Esophagus squamous epithelium (tissue), 5 donors: Measurements from ENCODE around the gene GAB4. TPM values are rescaled to one million over a fixed set of nuclear protein-coding genes. Genes with fewer than 3 reads are reported as not detected.
"Not testable (repeated sequence)": the region's sequence is repeated elsewhere in the genome, so short reads cannot be mapped to it uniquely, and the experiment has no call there.

Experiments used
- DNase-seq: peaks from one replicate; lab custom pipeline; 2025; lab: John Stamatoyannopoulos, UW
- H3K27ac ChIP-seq, 4 donors: fragments of 200-600 bp; sonication (generic); one replicate each; pipeline ENCODE4 v1.5.1; 2016 to 2019; ENCODE audit warnings: mild to moderate bottlenecking in 1 of 4
- H3K27me3 ChIP-seq, 4 donors: fragments of 200-600 bp; sonication (generic); 1 replicate in 3 of 4; 2 replicates in 1 of 4; pipeline versions ENCODE4 v1.5.1 to v1.6.0; 2017 to 2021; ENCODE audit warnings: antibody characterized with exemption in 1 of 4
- H3K36me3 ChIP-seq, 3 donors: fragments of 200-600 bp; sonication (generic); one replicate each; pipeline ENCODE4 v1.5.1; 2016 to 2019
- H3K4me1 ChIP-seq, 3 donors: fragments of 200-600 bp; sonication (generic); one replicate each; pipeline ENCODE4 v1.5.1; 2017 to 2019
- H3K4me3 ChIP-seq, 4 donors: fragments of 200-600 bp; sonication (generic); 1 replicate in 3 of 4; 2 replicates in 1 of 4; pipeline ENCODE4 v1.5.1; 2016 to 2019; ENCODE audit warnings: mild to moderate bottlenecking in 2 of 4, moderate library complexity in 1 of 4
- H3K9me3 ChIP-seq, 3 donors: fragments of 200-600 bp; sonication (generic); one replicate each; pipeline ENCODE4 v1.5.1; 2016 to 2019
- POLR2A ChIP-seq, 4 donors: fragments of 450-650 bp; IDR thresholded peaks; one replicate each; pipeline ENCODE4 v1.6.1; 2017; ENCODE audit warnings: antibody characterized with exemption in 4 of 4, mild to moderate bottlenecking in 4 of 4, moderate library complexity in 3 of 4
- WGBS, 2 donors: methylation state at CpG; one replicate each; pipeline ENCODE4 v1.1.5; 2018; 5-methylcytosine and 5-hydroxymethylcytosine counted together
- intact Hi-C: fragments of 100-400 bp; cut with DNase I; formaldehyde crosslinking; loops from one replicate; pipeline ENCODE4 v1.15.0; 2022
- total RNA-seq, 4 donors: library from RNA; depleted of rRNA; stranded (reverse); fragments of >200 nt; gene quantifications; one replicate each; pipeline ENCODE4 v1.1.0, GENCODE V29; 2016
- TF ChIP-seq, protein P1 (sequence below), 6 experiments: fragments of 450-650 bp in 4 of 6; fragments of 200-600 bp in 2 of 6; sonication (generic) in 2 of 6; IDR thresholded peaks; one replicate each; pipeline ENCODE4 v1.5.1; 2016 to 2019; ENCODE audit warnings: antibody characterized with exemption in 6 of 6, mild to moderate bottlenecking in 4 of 6, moderate library complexity in 4 of 6
- donor health status: DM: yes; HTN: yes; CAD: no.

Gene GAB4
- total RNA-seq, 4 donors from 2014 or later: not detected

DNA sequence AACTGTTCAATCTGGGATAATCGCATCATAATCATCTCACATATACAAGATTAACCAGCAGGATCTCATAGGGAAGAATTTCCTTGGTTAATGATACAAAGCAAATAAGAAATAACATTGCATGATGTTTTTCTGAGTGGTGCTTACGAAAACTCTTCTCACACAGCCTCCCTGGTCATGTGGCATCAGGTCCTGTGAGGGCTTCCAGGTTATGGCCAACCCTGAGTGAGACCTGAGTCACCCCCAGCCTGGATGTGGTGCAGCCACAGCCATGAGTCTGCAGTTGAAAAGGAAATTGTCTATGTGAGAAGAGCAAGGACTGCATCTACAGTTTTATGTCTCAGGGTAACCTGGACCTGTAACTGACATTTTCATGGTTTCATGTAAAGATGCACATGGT is 92.3 kb downstream of the GAB4 start:
- TF ChIP-seq, protein P1, sequence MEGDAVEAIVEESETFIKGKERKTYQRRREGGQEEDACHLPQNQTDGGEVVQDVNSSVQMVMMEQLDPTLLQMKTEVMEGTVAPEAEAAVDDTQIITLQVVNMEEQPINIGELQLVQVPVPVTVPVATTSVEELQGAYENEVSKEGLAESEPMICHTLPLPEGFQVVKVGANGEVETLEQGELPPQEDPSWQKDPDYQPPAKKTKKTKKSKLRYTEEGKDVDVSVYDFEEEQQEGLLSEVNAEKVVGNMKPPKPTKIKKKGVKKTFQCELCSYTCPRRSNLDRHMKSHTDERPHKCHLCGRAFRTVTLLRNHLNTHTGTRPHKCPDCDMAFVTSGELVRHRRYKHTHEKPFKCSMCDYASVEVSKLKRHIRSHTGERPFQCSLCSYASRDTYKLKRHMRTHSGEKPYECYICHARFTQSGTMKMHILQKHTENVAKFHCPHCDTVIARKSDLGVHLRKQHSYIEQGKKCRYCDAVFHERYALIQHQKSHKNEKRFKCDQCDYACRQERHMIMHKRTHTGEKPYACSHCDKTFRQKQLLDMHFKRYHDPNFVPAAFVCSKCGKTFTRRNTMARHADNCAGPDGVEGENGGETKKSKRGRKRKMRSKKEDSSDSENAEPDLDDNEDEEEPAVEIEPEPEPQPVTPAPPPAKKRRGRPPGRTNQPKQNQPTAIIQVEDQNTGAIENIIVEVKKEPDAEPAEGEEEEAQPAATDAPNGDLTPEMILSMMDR (IDR thresholded peaks at IDR 0.05): no peak
- no peak for TF ChIP-seq POLR2A (IDR thresholded peaks at IDR 0.05)
- 57 to 69% methylated on average over 2 of the region's 2 CpGs for WGBS, 2 donors
- no peak for DNase-seq
- H3K27me3 ChIP-seq: peaks cover 0 to 49% (median 0%) of the 10 kb centered on the region in 4 donors
- no peak overlapping the region for H3K27ac ChIP-seq
- H3K9me3 ChIP-seq: no peaks in the 10 kb centered on the region
- H3K4me3 ChIP-seq: no peak overlapping the region
- no peaks in the 10 kb centered on the region for H3K4me1 ChIP-seq
- intact Hi-C loops: loop anchor here (5.0 kb wide), 1 partner anchor 142 kb away; no protein-coding TSS in a partner anchor
- H3K36me3 ChIP-seq: no peaks in the 10 kb centered on the region

DNA sequence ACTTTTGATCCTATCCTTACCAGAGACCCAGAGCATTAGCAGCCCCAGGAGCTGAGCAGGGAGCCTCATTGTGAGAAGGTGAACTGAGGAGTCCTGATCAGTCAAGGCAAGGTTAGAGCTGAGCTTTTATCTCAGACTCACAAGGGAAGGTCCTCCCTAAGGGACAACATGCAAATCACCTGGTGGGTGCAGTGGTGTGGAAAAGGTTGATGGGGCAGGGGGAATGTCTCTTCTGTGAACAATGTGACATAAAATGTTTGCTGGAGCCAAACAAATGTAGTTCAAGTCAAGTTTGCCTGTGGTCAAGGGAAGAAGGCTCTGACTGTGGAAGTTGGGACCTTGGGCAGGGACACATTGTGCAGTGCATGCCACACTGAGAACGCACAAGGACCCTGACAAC is 93.1 kb downstream of the GAB4 start:
- not testable (repeated sequence) for DNase-seq, H3K4me3 ChIP-seq, H3K27ac ChIP-seq, H3K4me1 ChIP-seq, H3K36me3 ChIP-seq, H3K9me3 ChIP-seq
- H3K27me3 ChIP-seq: peaks cover 0 to 45% (median 0%) of the 10 kb centered on the region in 4 donors
- intact Hi-C loops: loop anchor here (5.0 kb wide), 1 partner anchor 142 kb away; no protein-coding TSS in a partner anchor
- WGBS, 2 donors: 63 to 83% methylated on average over 1 of the region's 1 CpG

DNA sequence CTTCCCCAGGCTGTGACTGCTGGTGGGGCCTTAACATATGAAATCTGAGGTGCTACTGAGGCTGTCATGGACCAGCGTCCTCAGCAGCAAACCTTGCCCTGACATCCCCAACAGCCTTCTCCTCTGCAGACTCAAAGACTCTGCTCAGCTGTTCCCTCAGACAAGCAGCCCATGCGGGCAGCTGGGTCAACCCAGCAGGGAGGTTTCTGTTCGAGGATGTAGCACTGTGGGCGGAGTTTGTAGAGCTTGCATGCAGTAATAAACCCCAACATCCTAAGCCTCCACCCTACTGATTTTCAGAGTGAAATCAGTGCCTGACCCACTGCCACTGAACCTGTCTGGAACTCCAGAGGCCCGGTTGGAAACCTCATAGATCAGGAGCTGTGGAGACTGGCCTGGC is 94.0 kb downstream of the GAB4 start:
- Histone ChIP-seq H3K27ac (no peak overlapping the region), H3K36me3 (no peaks in the 10 kb centered on the region), H3K27me3 (peaks cover 0 to 44% (median 0%) of the 10 kb centered on the region in 4 donors), H3K9me3 (no peaks in the 10 kb centered on the region), H3K4me1 (no peaks in the 10 kb centered on the region), H3K4me3 (no peak overlapping the region)
- WGBS, 2 donors: 28 to 31% methylated on average over 3 to 4 of the region's 5 CpGs
- DNase-seq: no peak
- intact Hi-C loops: no loop called here
- TF ChIP-seq, protein P1 (IDR thresholded peaks at IDR 0.05): no peak
- TF ChIP-seq POLR2A (IDR thresholded peaks at IDR 0.05): no peak

DNA sequence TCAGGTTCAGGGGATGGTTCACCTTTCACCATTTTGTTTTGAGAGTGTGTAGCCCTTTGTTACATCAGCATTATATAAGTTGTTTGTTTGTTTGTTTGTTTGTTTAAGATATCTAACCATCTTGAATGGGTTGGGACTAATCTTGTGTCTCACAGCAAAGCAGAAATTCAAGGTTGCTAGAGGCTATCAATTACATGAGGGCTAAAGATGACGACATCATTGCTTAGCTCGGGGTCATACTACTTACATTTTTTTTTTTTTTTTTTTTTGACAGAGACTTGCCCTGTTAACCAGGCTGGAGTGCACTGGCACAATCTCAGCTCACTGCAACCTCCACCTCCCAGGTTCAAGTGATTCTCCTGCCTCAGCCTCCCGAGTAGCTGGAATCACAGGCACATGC is 95.7 kb downstream of the GAB4 start:
- no peak for DNase-seq
- WGBS, 2 donors: 45 to 49% methylated on average over 2 to 3 of the region's 3 CpGs
- H3K27ac ChIP-seq: no peak overlapping the region
- no peaks in the 10 kb centered on the region for H3K9me3 ChIP-seq
- H3K4me3 ChIP-seq: no peak overlapping the region
- no peak for TF ChIP-seq POLR2A (IDR thresholded peaks at IDR 0.05)
- TF ChIP-seq, protein P1 (IDR thresholded peaks at IDR 0.05): no peak
- intact Hi-C loops: no loop called here
- peaks cover 0 to 32% (median 0%) of the 10 kb centered on the region in 4 donors for H3K27me3 ChIP-seq
- H3K36me3 ChIP-seq: no peaks in the 10 kb centered on the region
- no peaks in the 10 kb centered on the region for H3K4me1 ChIP-seq

Other genes starting within 250 kb of the GAB4 start
- not detected for gene XKR3, start 182.8 kb downstream of the GAB4 start, total RNA-seq
- 10 to 100 TPM in 1 of 4 donors, 1 to 10 TPM in 3; 8.6 to 14.7 (median 9.1) TPM for gene IL17RA, start 76.8 kb upstream of the GAB4 start, total RNA-seq
- gene TMEM121B, start 113.1 kb upstream of the GAB4 start, total RNA-seq: under 1 TPM; 0.12 to 0.57 (median 0.20) TPM
- 10 to 100 TPM; 23.2 to 40.4 (median 36.2) TPM for gene HDHD5, start 151.1 kb upstream of the GAB4 start, total RNA-seq
- gene ADA2, start 211.2 kb upstream of the GAB4 start, total RNA-seq: 10 to 100 TPM in 1 of 4 donors, 1 to 10 TPM in 3; 1.3 to 11.1 (median 5.3) TPM